Measurements from ENCODE around the gene LRCH1. TPM values are rescaled to one million over a fixed set of nuclear protein-coding genes. Genes with fewer than 3 reads are reported as not detected.

Gene LRCH1
- total and polyA plus RNA-seq, 2 donors (not counting 1 experiment from before 2014, with no cell fraction given) = 12.0 to 12.4 TPM

GRCh38 chr13:46783504-46783903 is 230.5 kb downstream of the LRCH1 start:
- TF ChIP-seq, protein P1, sequence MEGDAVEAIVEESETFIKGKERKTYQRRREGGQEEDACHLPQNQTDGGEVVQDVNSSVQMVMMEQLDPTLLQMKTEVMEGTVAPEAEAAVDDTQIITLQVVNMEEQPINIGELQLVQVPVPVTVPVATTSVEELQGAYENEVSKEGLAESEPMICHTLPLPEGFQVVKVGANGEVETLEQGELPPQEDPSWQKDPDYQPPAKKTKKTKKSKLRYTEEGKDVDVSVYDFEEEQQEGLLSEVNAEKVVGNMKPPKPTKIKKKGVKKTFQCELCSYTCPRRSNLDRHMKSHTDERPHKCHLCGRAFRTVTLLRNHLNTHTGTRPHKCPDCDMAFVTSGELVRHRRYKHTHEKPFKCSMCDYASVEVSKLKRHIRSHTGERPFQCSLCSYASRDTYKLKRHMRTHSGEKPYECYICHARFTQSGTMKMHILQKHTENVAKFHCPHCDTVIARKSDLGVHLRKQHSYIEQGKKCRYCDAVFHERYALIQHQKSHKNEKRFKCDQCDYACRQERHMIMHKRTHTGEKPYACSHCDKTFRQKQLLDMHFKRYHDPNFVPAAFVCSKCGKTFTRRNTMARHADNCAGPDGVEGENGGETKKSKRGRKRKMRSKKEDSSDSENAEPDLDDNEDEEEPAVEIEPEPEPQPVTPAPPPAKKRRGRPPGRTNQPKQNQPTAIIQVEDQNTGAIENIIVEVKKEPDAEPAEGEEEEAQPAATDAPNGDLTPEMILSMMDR (conservative IDR thresholded peaks at IDR 0.05 in 1 of 2, IDR thresholded peaks at IDR 0.05 in 1 of 2; ENCODE audit: low read depth in 1 of 2, low read length in 2 of 2) = no peak
- TF ChIP-seq EZH2 (IDR thresholded peaks at IDR 0.05; ENCODE audit: low read length, missing control alignments) = no peak

DNA sequence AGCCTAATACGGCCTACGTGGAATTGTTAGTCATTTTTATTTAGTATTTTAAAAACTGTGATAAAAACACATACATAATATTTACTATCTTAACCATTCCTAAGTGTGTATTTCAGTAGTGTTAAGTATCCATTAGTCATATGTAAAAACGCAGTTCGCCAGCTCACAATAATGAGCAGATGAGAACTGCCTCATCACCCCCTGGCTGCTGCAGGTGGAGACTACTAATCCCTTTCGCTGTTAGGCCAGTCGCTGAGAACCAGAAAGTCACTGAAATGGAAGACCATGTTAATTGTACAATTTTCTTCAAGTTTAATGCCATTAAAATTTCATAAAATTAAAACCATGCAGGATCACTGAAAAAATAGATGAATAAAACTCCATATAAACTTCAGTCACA is 242.4 kb downstream of the LRCH1 start:
- Histone ChIP-seq H2AFZ (ENCODE audit: low read length) (no peak overlapping the region), H4K20me1 (ENCODE audit: control insufficient read depth, extremely low read depth, insufficient read depth, low read length) (no peaks in the 10 kb centered on the region), H3K27ac (ENCODE audit: insufficient read depth, low read length) (no peak overlapping the region), H3K36me3 (ENCODE audit: control insufficient read depth, insufficient read depth, low read length) (peaks cover 2% of the 10 kb centered on the region), H3K79me2 (ENCODE audit: control insufficient read depth, insufficient read depth, low read length) (peaks cover 34% of the 10 kb centered on the region), H3K4me1 (ENCODE audit: control insufficient read depth, extremely low read depth, insufficient read depth, low read length) (no peaks in the 10 kb centered on the region), H3K27me3 (ENCODE audit: control insufficient read depth, insufficient read depth, low read length) (no peaks in the 10 kb centered on the region), H3K9ac (ENCODE audit: insufficient read depth, low read length) (no peak overlapping the region), H3K4me3 (replicated peaks in 1 of 4; ENCODE audit: control extremely low read depth in 1 of 4, insufficient read depth in 1 of 4, low read depth in 3 of 4, low read length in 4 of 4) (no peak overlapping the region), H3K9me3 (ENCODE audit: control insufficient read depth, insufficient read depth, low read depth, low read length) (no peaks in the 10 kb centered on the region), H3K4me2 (ENCODE audit: extremely low read depth, insufficient read depth, low read length) (peak overlapping the region; percentile 77)
- DNase-seq (ENCODE audit: low read depth in 2 of 2) = peak in 1 of 2 donors; percentile 40
- no peak for TF ChIP-seq EZH2 (IDR thresholded peaks at IDR 0.05; ENCODE audit: low read length, missing control alignments)
- TF ChIP-seq, protein P1 (conservative IDR thresholded peaks at IDR 0.05 in 1 of 2, IDR thresholded peaks at IDR 0.05 in 1 of 2; ENCODE audit: low read depth in 1 of 2, low read length in 2 of 2) = no peak

More at GRCh38 chr13:46783504-46783903, 230.5 kb downstream of the LRCH1 start:
- Histone ChIP-seq H3K9me3 (ENCODE audit: control insufficient read depth, insufficient read depth, low read depth, low read length) (no peaks in the 10 kb centered on the region), H4K20me1 (ENCODE audit: control insufficient read depth, extremely low read depth, insufficient read depth, low read length) (no peaks in the 10 kb centered on the region), H3K4me3 (replicated peaks in 1 of 4; ENCODE audit: control extremely low read depth in 1 of 4, insufficient read depth in 1 of 4, low read depth in 3 of 4, low read length in 4 of 4) (no peak overlapping the region), H3K79me2 (ENCODE audit: control insufficient read depth, insufficient read depth, low read length) (no peaks in the 10 kb centered on the region), H3K4me2 (ENCODE audit: extremely low read depth, insufficient read depth, low read length) (no peak overlapping the region), H3K9ac (ENCODE audit: insufficient read depth, low read length) (no peak overlapping the region), H3K27me3 (ENCODE audit: control insufficient read depth, insufficient read depth, low read length) (no peaks in the 10 kb centered on the region), H3K4me1 (ENCODE audit: control insufficient read depth, extremely low read depth, insufficient read depth, low read length) (peaks cover under 1% of the 10 kb centered on the region), H3K27ac (ENCODE audit: insufficient read depth, low read length) (no peak overlapping the region), H3K36me3 (ENCODE audit: control insufficient read depth, insufficient read depth, low read length) (peaks cover under 1% of the 10 kb centered on the region), H2AFZ (ENCODE audit: low read length) (no peak overlapping the region)
- no peak for DNase-seq (ENCODE audit: low read depth in 2 of 2)

- H4K20me1 ChIP-seq (ENCODE audit: control insufficient read depth, extremely low read depth, insufficient read depth, low read length) = no peaks in the 10 kb centered on the region
- peaks cover 34% of the 10 kb centered on the region for H3K79me2 ChIP-seq (ENCODE audit: control insufficient read depth, insufficient read depth, low read length)
- peak overlapping the region; percentile 90 for H3K9ac ChIP-seq (ENCODE audit: insufficient read depth, low read length)
- no peaks in the 10 kb centered on the region for H3K9me3 ChIP-seq (ENCODE audit: control insufficient read depth, insufficient read depth, low read depth, low read length)
- no peak for DNase-seq (ENCODE audit: low read depth in 2 of 2)
- peak overlapping the region; percentile 98 for H2AFZ ChIP-seq (ENCODE audit: low read length)
- H3K36me3 ChIP-seq (ENCODE audit: control insufficient read depth, insufficient read depth, low read length) = no peaks in the 10 kb centered on the region
- peak overlapping the region; percentile 77 for H3K4me2 ChIP-seq (ENCODE audit: extremely low read depth, insufficient read depth, low read length)
- peak overlapping the region; percentile 62 to 95 (median 87) for H3K4me3 ChIP-seq (replicated peaks in 1 of 4; ENCODE audit: control extremely low read depth in 1 of 4, insufficient read depth in 1 of 4, low read depth in 3 of 4, low read length in 4 of 4)
- no peaks in the 10 kb centered on the region for H3K27me3 ChIP-seq (ENCODE audit: control insufficient read depth, insufficient read depth, low read length)
- H3K27ac ChIP-seq (ENCODE audit: insufficient read depth, low read length) = peak overlapping the region; percentile 88
- H3K4me1 ChIP-seq (ENCODE audit: control insufficient read depth, extremely low read depth, insufficient read depth, low read length) = no peaks in the 10 kb centered on the region
- no peak for TF ChIP-seq EZH2 (IDR thresholded peaks at IDR 0.05; ENCODE audit: low read length, missing control alignments)
- TF ChIP-seq, protein P1 (conservative IDR thresholded peaks at IDR 0.05 in 1 of 2, IDR thresholded peaks at IDR 0.05 in 1 of 2; ENCODE audit: low read depth in 1 of 2, low read length in 2 of 2) = no peak
Measured at GRCh38 chr13:46796129-46796514, 243.2 kb downstream of the LRCH1 start.

All from fibroblast of lung (primary cell).